Measurements from ENCODE around the gene SGO1.

SGO1 gene

GRCh38 chr3:20154928-20155327 is 31.1 kb downstream of the SGO1 start:
- peaks cover 33% of the 10 kb centered on the region for H3K36me3 ChIP-seq (ENCODE audit: control insufficient read depth, insufficient read depth, low read length)
- H3K27ac ChIP-seq (ENCODE audit: low read depth, low read length) = no peak overlapping the region
- H3K27me3 ChIP-seq (ENCODE audit: control insufficient read depth, insufficient read depth, low read length) = no peaks in the 10 kb centered on the region

GRCh38 chr3:20154078-20154477 is 31.9 kb downstream of the SGO1 start:
- H3K4me1 ChIP-seq (ENCODE audit: control insufficient read depth, insufficient read depth, low read length) = no peaks in the 10 kb centered on the region
- H3K27me3 ChIP-seq (ENCODE audit: control insufficient read depth, insufficient read depth, low read length) = no peaks in the 10 kb centered on the region
- H3K4me3 ChIP-seq (ENCODE audit: low read depth, low read length) = no peak overlapping the region
- H3K27ac ChIP-seq (ENCODE audit: low read depth, low read length) = no peak overlapping the region
- H3K36me3 ChIP-seq (ENCODE audit: control insufficient read depth, insufficient read depth, low read length) = peaks cover 24% of the 10 kb centered on the region
- H3K9me3 ChIP-seq (ENCODE audit: control insufficient read depth, insufficient read depth, low read depth, low read length) = no peaks in the 10 kb centered on the region
- no peak overlapping the region for H3K9ac ChIP-seq (ENCODE audit: low read length)

More at GRCh38 chr3:20154928-20155327, 31.1 kb downstream of the SGO1 start:
- Histone ChIP-seq H3K4me3 (ENCODE audit: low read depth, low read length) (no peak overlapping the region), H3K9ac (ENCODE audit: low read length) (no peak overlapping the region), H3K9me3 (ENCODE audit: control insufficient read depth, insufficient read depth, low read depth, low read length) (no peaks in the 10 kb centered on the region), H3K4me1 (ENCODE audit: control insufficient read depth, insufficient read depth, low read length) (no peaks in the 10 kb centered on the region)

- Histone ChIP-seq H3K36me3 (ENCODE audit: control insufficient read depth, insufficient read depth, low read length) (0 out of 2 replicates have a peak, but pooled peaks cover under 1% of the 10 kb centered on the region), H3K9ac (ENCODE audit: low read length) (no peak overlapping the region), H3K4me1 (ENCODE audit: control insufficient read depth, insufficient read depth, low read length) (no peaks in the 10 kb centered on the region), H3K9me3 (ENCODE audit: control insufficient read depth, insufficient read depth, low read depth, low read length) (no peaks in the 10 kb centered on the region), H3K27ac (ENCODE audit: low read depth, low read length) (no peak overlapping the region), H3K27me3 (ENCODE audit: control insufficient read depth, insufficient read depth, low read length) (no peaks in the 10 kb centered on the region), H3K4me3 (ENCODE audit: low read depth, low read length) (no peak overlapping the region)
These were observed 37.5 kb downstream of the SGO1 start for GRCh38 chr3:20148466-20148865.

- Histone ChIP-seq H3K4me3 (ENCODE audit: low read depth, low read length) (no peak overlapping the region), H3K9ac (ENCODE audit: low read length) (no peak overlapping the region), H3K36me3 (ENCODE audit: control insufficient read depth, insufficient read depth, low read length) (no peaks in the 10 kb centered on the region)
These were observed 38.6 kb downstream of the SGO1 start for GRCh38 chr3:20147361-20147760.

GRCh38 chr3:20146301-20146700 is 39.7 kb downstream of the SGO1 start:
- Histone ChIP-seq H3K4me3 (ENCODE audit: low read depth, low read length) (no peak overlapping the region), H3K27ac (ENCODE audit: low read depth, low read length) (no peak overlapping the region), H3K9me3 (ENCODE audit: control insufficient read depth, insufficient read depth, low read depth, low read length) (no peaks in the 10 kb centered on the region), H3K9ac (ENCODE audit: low read length) (no peak overlapping the region), H3K27me3 (ENCODE audit: control insufficient read depth, insufficient read depth, low read length) (no peaks in the 10 kb centered on the region), H3K4me1 (ENCODE audit: control insufficient read depth, insufficient read depth, low read length) (peaks cover 4% of the 10 kb centered on the region; the same call in 1 of the 2 replicates), H3K36me3 (ENCODE audit: control insufficient read depth, insufficient read depth, low read length) (no peaks in the 10 kb centered on the region)

More at GRCh38 chr3:20147361-20147760, 38.6 kb downstream of the SGO1 start:
- Histone ChIP-seq H3K27ac (ENCODE audit: low read depth, low read length) (no peak overlapping the region), H3K9me3 (ENCODE audit: control insufficient read depth, insufficient read depth, low read depth, low read length) (no peaks in the 10 kb centered on the region), H3K4me1 (ENCODE audit: control insufficient read depth, insufficient read depth, low read length) (no peaks in the 10 kb centered on the region), H3K27me3 (ENCODE audit: control insufficient read depth, insufficient read depth, low read length) (no peaks in the 10 kb centered on the region)

GRCh38 chr3:20145874-20146273 is 40.1 kb downstream of the SGO1 start:
- H3K27me3 ChIP-seq (ENCODE audit: control insufficient read depth, insufficient read depth, low read length) = no peaks in the 10 kb centered on the region
- no peak overlapping the region for H3K27ac ChIP-seq (ENCODE audit: low read depth, low read length)
- no peaks in the 10 kb centered on the region for H3K9me3 ChIP-seq (ENCODE audit: control insufficient read depth, insufficient read depth, low read depth, low read length)
- no peak overlapping the region for H3K9ac ChIP-seq (ENCODE audit: low read length)
- H3K4me1 ChIP-seq (ENCODE audit: control insufficient read depth, insufficient read depth, low read length) = peaks cover 4% of the 10 kb centered on the region; the same call in 1 of the 2 replicates
- no peaks in the 10 kb centered on the region for H3K36me3 ChIP-seq (ENCODE audit: control insufficient read depth, insufficient read depth, low read length)
- no peak overlapping the region for H3K4me3 ChIP-seq (ENCODE audit: low read depth, low read length)

- no peaks in the 10 kb centered on the region for H3K9me3 ChIP-seq (ENCODE audit: control insufficient read depth, insufficient read depth, low read depth, low read length)
- no peak overlapping the region for H3K4me3 ChIP-seq (ENCODE audit: low read depth, low read length)
- peaks cover 4% of the 10 kb centered on the region; the same call in 1 of the 2 replicates for H3K4me1 ChIP-seq (ENCODE audit: control insufficient read depth, insufficient read depth, low read length)
- H3K9ac ChIP-seq (ENCODE audit: low read length) = no peak overlapping the region
- no peak overlapping the region for H3K27ac ChIP-seq (ENCODE audit: low read depth, low read length)
- no peaks in the 10 kb centered on the region for H3K27me3 ChIP-seq (ENCODE audit: control insufficient read depth, insufficient read depth, low read length)
- no peaks in the 10 kb centered on the region for H3K36me3 ChIP-seq (ENCODE audit: control insufficient read depth, insufficient read depth, low read length)
These were observed 42.5 kb downstream of the SGO1 start for GRCh38 chr3:20143519-20143918.

GRCh38 chr3:20142517-20142916 is 43.5 kb downstream of the SGO1 start:
- no peak overlapping the region for H3K9ac ChIP-seq (ENCODE audit: low read length)
- H3K36me3 ChIP-seq (ENCODE audit: control insufficient read depth, insufficient read depth, low read length) = no peaks in the 10 kb centered on the region
- peaks cover 4% of the 10 kb centered on the region; the same call in 1 of the 2 replicates for H3K4me1 ChIP-seq (ENCODE audit: control insufficient read depth, insufficient read depth, low read length)
- no peaks in the 10 kb centered on the region for H3K9me3 ChIP-seq (ENCODE audit: control insufficient read depth, insufficient read depth, low read depth, low read length)
- H3K27ac ChIP-seq (ENCODE audit: low read depth, low read length) = no peak overlapping the region
- H3K4me3 ChIP-seq (ENCODE audit: low read depth, low read length) = no peak overlapping the region
- no peaks in the 10 kb centered on the region for H3K27me3 ChIP-seq (ENCODE audit: control insufficient read depth, insufficient read depth, low read length)

- Histone ChIP-seq H3K4me1 (ENCODE audit: control insufficient read depth, insufficient read depth, low read length) (peaks cover 4% of the 10 kb centered on the region; the same call in 1 of the 2 replicates), H3K36me3 (ENCODE audit: control insufficient read depth, insufficient read depth, low read length) (no peaks in the 10 kb centered on the region), H3K9me3 (ENCODE audit: control insufficient read depth, insufficient read depth, low read depth, low read length) (no peaks in the 10 kb centered on the region), H3K27ac (ENCODE audit: low read depth, low read length) (no peak overlapping the region), H3K9ac (ENCODE audit: low read length) (no peak overlapping the region), H3K27me3 (ENCODE audit: control insufficient read depth, insufficient read depth, low read length) (no peaks in the 10 kb centered on the region), H3K4me3 (ENCODE audit: low read depth, low read length) (no peak overlapping the region)
These were observed 44.2 kb downstream of the SGO1 start for GRCh38 chr3:20141851-20142250.

- no peaks in the 10 kb centered on the region for H3K27me3 ChIP-seq (ENCODE audit: control insufficient read depth, insufficient read depth, low read length)
- H3K36me3 ChIP-seq (ENCODE audit: control insufficient read depth, insufficient read depth, low read length) = no peaks in the 10 kb centered on the region
- no peak overlapping the region for H3K27ac ChIP-seq (ENCODE audit: low read depth, low read length)
- H3K4me1 ChIP-seq (ENCODE audit: control insufficient read depth, insufficient read depth, low read length) = peaks cover 4% of the 10 kb centered on the region; the same call in 1 of the 2 replicates
- no peak overlapping the region for H3K9ac ChIP-seq (ENCODE audit: low read length)
- H3K4me3 ChIP-seq (ENCODE audit: low read depth, low read length) = no peak overlapping the region
- no peaks in the 10 kb centered on the region for H3K9me3 ChIP-seq (ENCODE audit: control insufficient read depth, insufficient read depth, low read depth, low read length)
These were observed 44.7 kb downstream of the SGO1 start for GRCh38 chr3:20141316-20141715.

- no peak overlapping the region for H3K27ac ChIP-seq (ENCODE audit: low read depth, low read length)
- no peak overlapping the region for H3K9ac ChIP-seq (ENCODE audit: low read length)
- no peak overlapping the region for H3K4me3 ChIP-seq (ENCODE audit: low read depth, low read length)
- H3K4me1 ChIP-seq (ENCODE audit: control insufficient read depth, insufficient read depth, low read length) = peaks cover 4% of the 10 kb centered on the region; the same call in 1 of the 2 replicates
- H3K36me3 ChIP-seq (ENCODE audit: control insufficient read depth, insufficient read depth, low read length) = no peaks in the 10 kb centered on the region
- H3K27me3 ChIP-seq (ENCODE audit: control insufficient read depth, insufficient read depth, low read length) = no peaks in the 10 kb centered on the region
- H3K9me3 ChIP-seq (ENCODE audit: control insufficient read depth, insufficient read depth, low read depth, low read length) = no peaks in the 10 kb centered on the region
These were observed 45.1 kb downstream of the SGO1 start for GRCh38 chr3:20140881-20141280.

GRCh38 chr3:20137647-20138046 is 48.4 kb downstream of the SGO1 start:
- H3K4me1 ChIP-seq (ENCODE audit: control insufficient read depth, insufficient read depth, low read length) = peaks cover 4% of the 10 kb centered on the region; the same call in 1 of the 2 replicates
- no peaks in the 10 kb centered on the region for H3K27me3 ChIP-seq (ENCODE audit: control insufficient read depth, insufficient read depth, low read length)
- H3K36me3 ChIP-seq (ENCODE audit: control insufficient read depth, insufficient read depth, low read length) = no peaks in the 10 kb centered on the region
- no peak overlapping the region for H3K4me3 ChIP-seq (ENCODE audit: low read depth, low read length)
- H3K9ac ChIP-seq (ENCODE audit: low read length) = no peak overlapping the region
- H3K27ac ChIP-seq (ENCODE audit: low read depth, low read length) = no peak overlapping the region
- H3K9me3 ChIP-seq (ENCODE audit: control insufficient read depth, insufficient read depth, low read depth, low read length) = no peaks in the 10 kb centered on the region

Data from HUES6 (cell line).